ENCODE results near the gene FHL3. TPM values are rescaled to one million over a fixed set of nuclear protein-coding genes. Genes with fewer than 3 reads are reported as not detected.

FHL3 gene
- total and polyA plus RNA-seq, 10 donors = 8.6 to 39.9 (median 16.3) TPM

DNA sequence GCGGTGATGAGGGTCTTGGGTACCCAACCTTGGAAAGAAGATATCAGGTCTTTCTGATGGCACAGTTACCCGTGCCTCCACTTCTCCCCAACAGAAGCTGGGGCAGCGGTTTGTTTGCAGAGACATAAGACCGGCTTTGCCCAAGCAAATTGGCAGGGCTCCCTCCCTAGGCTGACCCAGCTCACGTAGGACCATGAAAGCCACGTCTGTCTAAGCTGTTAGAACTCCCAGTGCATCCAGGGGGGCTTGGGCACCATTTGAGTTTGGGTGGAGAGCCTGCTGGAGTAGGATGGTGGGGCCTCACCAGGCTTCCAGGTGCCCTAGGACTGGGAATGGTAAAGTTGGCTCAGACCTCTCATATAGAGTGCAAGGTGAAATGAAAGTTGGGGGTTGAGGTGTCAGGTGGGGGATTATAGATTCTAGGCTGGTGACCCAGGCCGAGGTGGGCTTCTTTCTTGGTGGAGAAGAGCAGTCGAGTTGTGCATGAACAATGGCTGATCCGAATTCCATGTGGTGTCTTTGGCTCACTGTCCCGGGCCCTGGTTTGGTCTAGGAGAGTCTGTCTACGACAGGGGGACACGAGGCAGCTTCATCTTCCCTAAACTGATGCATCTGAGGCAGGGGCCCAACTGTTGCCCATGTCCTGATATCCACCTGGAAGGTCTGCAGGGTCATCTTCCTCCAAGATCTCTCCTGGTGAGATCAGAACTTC, 37.9 kb upstream of the FHL3 start:
- H3K27me3 ChIP-seq (replicated peaks in 1 of 7) = peaks cover 13 to 99% (median 74%) of the 10 kb centered on the region in 7 donors
- DNase-seq = no peak
- 85 to 89% (median 89%) methylated on average over 11 to 12 of the region's 12 CpGs for WGBS, 5 donors

GRCh38 chr1:38041936-38042834, 36.9 kb upstream of the FHL3 start:
- H3K27me3 ChIP-seq (replicated peaks in 1 of 7) = peaks cover 13 to 98% (median 66%) of the 10 kb centered on the region in 7 donors
- H3K36me3 ChIP-seq = no peaks in the 10 kb centered on the region
- DNase-seq = no peak
- H3K27ac ChIP-seq = no peak overlapping the region
- intact Hi-C loops (cut with DNase I; ENCODE audit: low total_unique reads) = no loop called here
- TF ChIP-seq, protein P1, sequence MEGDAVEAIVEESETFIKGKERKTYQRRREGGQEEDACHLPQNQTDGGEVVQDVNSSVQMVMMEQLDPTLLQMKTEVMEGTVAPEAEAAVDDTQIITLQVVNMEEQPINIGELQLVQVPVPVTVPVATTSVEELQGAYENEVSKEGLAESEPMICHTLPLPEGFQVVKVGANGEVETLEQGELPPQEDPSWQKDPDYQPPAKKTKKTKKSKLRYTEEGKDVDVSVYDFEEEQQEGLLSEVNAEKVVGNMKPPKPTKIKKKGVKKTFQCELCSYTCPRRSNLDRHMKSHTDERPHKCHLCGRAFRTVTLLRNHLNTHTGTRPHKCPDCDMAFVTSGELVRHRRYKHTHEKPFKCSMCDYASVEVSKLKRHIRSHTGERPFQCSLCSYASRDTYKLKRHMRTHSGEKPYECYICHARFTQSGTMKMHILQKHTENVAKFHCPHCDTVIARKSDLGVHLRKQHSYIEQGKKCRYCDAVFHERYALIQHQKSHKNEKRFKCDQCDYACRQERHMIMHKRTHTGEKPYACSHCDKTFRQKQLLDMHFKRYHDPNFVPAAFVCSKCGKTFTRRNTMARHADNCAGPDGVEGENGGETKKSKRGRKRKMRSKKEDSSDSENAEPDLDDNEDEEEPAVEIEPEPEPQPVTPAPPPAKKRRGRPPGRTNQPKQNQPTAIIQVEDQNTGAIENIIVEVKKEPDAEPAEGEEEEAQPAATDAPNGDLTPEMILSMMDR (IDR thresholded peaks at IDR 0.05 in 8 of 11, conservative IDR thresholded peaks at IDR 0.05 in 3 of 11) = no peak
- TF ChIP-seq POLR2A (IDR thresholded peaks at IDR 0.05) = no peak
- TF ChIP-seq POLR2AphosphoS5 (IDR thresholded peaks at IDR 0.05) = no peak
- peaks cover 13 to 34% (median 24%) of the 10 kb centered on the region in 6 donors for H3K4me1 ChIP-seq
- no peaks in the 10 kb centered on the region for H3K9me3 ChIP-seq
- H3K4me3 ChIP-seq = no peak overlapping the region
- 84 to 90% (median 87%) methylated on average over 21 of the region's 21 CpGs for WGBS, 5 donors

More for the DNA sequence above, 37.9 kb upstream of the FHL3 start:
- intact Hi-C loops (cut with DNase I; ENCODE audit: low total_unique reads) = no loop called here
- TF ChIP-seq, protein P1 (IDR thresholded peaks at IDR 0.05 in 8 of 11, conservative IDR thresholded peaks at IDR 0.05 in 3 of 11) = no peak
- TF ChIP-seq POLR2AphosphoS5 (IDR thresholded peaks at IDR 0.05) = no peak
- TF ChIP-seq POLR2A (IDR thresholded peaks at IDR 0.05) = no peak
- no peak overlapping the region for H3K4me3 ChIP-seq
- H3K4me1 ChIP-seq = peaks cover 16 to 42% (median 30%) of the 10 kb centered on the region in 6 donors
- no peaks in the 10 kb centered on the region for H3K9me3 ChIP-seq
- no peak overlapping the region for H3K27ac ChIP-seq
- H3K36me3 ChIP-seq = no peaks in the 10 kb centered on the region

DNA sequence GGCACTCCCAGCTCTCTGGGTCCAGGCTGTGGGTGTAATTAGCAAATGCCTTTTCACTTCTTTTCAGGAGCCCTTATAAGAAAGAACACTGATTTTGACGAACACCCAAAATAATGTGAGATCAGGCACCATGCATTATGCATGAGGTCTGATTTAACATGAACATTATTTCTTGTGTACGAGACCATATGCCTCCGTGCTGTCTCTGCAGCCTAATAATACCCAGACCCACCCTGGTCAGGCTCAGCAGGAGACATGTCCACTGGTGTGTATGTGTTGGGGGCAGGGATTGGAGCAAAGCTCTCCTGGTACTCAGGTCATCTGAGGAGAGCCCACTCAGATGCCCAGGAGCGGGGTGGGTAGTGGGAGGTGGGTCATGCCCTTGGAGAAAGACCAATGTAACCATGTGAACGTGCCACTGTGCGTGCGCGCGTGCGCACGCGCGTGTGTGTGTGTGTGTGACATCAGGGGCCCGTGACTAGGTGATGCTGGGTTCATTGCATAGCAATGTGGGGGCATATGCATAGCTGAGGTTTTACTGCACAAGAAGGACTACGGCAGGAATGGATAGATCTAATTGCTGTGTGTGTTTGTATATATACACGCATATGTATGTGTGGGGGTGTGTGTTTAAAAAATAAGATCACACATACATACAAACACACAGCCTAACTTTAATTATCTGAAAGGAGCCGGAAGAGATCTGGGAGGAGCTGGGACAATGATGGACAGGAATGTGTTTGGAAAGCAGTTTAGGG, 34.2 kb upstream of the FHL3 start:
- no peak overlapping the region for H3K27ac ChIP-seq
- 90 to 95% (median 91%) methylated on average over 17 of the region's 17 CpGs for WGBS, 5 donors
- TF ChIP-seq POLR2AphosphoS5 (IDR thresholded peaks at IDR 0.05) (no peak), POLR2A (IDR thresholded peaks at IDR 0.05) (no peak)
- TF ChIP-seq, protein P1 (IDR thresholded peaks at IDR 0.05 in 8 of 11, conservative IDR thresholded peaks at IDR 0.05 in 3 of 11) = no peak
- H3K4me1 ChIP-seq = peaks cover 4 to 13% (median 6%) of the 10 kb centered on the region in 6 donors
- H3K27me3 ChIP-seq (replicated peaks in 1 of 7) = peaks cover 13 to 79% (median 42%) of the 10 kb centered on the region in 7 donors
- intact Hi-C loops (cut with DNase I; ENCODE audit: low total_unique reads) = loop anchor here (10.0 kb wide), 1 partner anchor 795 kb away; no protein-coding TSS in a partner anchor
- DNase-seq = no peak
- H3K4me3 ChIP-seq = no peak overlapping the region
- no peaks in the 10 kb centered on the region for H3K9me3 ChIP-seq
- H3K36me3 ChIP-seq = no peaks in the 10 kb centered on the region

Data from spleen (tissue), 11 donors.